GF-D8 (cell line): ENCODE results near the gene UBE2G2.

Experiments used
- DNase-seq: peaks from one replicate; lab custom pipeline; 2025; lab: John Stamatoyannopoulos, UW

UBE2G2 gene

DNA sequence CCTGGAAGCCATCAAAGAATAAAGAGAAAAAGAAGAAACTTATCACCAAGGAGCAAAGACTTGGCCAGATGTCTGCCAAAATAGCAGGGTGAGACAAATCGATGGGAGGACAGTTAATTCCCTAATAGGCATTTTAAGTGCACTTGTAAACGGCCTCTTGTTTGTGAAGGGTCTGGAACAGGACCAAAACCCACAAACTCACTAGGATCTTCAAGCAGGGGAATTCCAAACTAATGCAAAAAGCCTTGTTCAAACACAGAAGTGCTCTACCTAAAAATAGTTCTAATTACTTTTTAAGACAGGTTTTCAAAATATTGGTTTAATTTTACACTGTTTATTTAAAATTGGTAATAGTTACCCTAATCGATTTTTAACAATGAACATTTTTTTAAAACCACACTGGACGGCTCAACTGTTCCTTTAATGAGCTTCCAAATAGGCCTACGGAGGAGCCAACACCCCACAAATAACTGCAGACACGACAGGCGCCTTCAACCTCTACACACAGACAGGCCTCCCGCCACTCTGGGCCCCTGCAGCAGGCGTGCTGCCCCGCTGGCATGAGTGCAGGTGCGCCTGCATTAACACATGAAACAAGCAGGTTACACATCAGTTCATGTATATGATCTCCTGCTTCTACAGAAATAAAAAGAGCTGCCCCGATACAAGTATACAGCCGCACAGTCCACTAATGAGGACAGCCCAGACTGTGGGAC, 15.8 kb downstream of the UBE2G2 start:
- no peak for DNase-seq

DNA sequence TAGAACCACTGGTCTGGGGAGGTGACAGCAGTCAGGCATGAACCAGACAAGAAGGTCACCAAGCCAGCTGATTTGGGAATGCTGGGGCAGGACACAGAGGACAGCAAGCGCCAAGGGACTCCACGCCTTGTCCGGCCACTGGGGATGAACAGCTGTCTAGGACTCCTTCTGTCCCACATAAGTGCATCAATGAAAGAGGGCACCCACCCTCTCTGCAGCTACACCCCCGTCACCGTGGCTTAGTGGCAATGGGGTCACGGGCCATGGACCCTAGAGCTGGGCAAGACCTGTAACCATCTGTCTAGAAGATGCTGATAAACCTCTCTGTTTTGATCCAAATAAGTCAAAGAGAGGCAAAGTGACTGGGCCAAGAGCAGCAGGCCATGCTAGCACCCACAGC, 16.8 kb downstream of the UBE2G2 start:
- no peak for DNase-seq

DNA sequence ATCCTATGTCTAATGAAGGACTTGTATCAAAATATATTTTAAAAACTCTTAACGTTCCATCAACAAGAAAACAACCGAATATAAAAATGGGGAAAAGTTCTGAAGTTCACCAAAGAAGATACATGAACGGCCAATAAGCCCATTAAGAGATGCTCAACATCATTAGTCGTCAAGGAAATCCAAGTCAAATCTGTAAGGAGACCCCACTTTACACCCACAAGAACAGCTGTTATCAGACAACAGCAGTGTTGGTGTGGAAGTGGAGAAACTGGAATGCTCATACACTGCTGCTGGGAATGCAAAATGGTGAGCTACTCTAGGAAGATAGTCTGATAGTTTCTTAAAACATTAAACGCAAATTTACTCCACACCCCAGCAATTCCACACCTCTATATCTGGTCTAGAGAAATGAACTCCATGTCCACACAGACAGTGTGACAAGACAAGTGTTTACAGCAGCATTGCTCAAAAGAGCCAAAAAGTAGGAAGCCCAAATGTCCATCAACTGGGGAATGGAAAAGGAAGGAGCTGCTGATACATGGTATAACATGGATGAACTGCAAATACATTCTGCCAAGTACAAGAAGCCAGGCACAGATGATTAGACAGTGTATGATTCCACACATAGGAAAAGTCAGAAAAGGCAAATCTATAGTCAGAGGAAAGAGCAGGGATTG, 18.5 kb downstream of the UBE2G2 start:
- DNase-seq, result no peak

GRCh38 chr21:44780767-44781459, 20.7 kb downstream of the UBE2G2 start:
- DNase-seq, result no peak

GRCh38 chr21:44780137-44780502, 21.5 kb downstream of the UBE2G2 start:
- no peak for DNase-seq

DNA sequence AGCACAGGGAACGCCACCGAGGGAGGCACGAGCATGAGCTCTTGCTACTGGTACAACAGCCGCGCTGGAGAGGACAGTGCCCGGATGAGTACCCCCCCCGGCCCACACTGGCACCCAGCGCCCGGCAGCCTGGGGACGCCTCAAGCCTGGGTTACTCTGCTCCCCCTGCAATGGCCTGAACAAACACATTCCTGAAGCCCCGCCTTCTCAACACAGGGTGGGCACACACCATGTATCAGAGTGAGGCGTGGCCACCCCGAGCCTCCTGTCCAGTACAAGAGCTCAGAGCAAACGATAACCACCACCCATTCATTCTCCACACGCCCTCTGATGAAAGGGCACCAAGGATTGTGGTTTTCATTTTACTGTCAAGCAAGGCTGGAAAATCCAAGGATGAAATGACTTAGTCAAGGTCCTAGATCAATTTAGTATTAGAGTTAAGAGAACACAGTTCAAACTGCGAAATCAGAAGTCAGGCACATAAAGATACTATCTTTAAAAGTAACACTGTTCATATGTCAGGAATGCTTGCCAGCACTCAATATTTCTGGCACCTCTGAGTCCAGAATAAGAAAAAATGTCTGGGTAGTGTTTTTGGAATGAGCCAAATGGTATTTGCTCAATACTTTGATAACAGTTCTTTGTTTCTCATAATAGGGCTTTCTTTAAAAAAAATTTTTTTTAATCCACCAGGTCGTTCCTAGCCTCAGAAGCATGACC, 22.0 kb downstream of the UBE2G2 start:
- DNase-seq, result no peak

DNA sequence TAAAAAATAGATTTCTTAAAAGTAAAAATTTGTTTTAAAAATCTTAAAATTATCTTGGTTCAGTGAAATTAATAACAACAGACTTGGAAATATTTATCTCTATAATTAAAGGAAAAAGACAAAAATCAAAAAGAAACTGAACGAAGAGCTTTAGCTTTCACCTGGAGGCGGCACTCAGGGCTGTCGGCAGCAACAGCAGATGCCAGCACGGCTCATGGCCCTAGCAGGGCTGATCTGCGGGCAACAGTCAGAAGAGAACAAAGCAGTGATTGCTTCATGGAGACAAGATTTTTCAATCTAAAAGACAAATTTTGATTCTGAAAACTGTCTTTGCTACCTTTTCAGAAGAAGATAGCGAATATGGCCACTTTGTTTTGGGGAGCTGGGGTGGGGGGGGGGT, 22.6 kb downstream of the UBE2G2 start:
- DNase-seq, result no peak

GRCh38 chr21:44778499-44778911, 23.1 kb downstream of the UBE2G2 start:
- no peak for DNase-seq

DNA sequence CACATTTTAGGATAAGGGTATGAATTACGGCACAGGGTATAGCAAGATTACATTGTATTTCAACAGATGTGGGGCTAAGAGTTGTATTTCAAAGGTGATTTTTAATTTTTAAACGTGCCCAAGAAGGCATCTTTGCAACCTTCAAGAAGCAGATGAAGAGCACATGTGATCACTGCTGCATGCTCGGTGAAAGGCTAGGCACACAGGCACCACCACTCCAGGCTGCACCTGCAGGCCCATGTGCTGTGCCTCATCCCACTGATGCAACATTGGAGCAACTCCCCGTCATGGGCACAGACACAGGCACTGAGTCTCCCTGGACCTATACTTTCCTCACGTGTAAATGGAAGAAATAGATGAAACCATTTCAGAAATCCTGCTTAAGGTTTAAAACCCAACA, 23.5 kb downstream of the UBE2G2 start:
- DNase-seq, result no peak

DNA sequence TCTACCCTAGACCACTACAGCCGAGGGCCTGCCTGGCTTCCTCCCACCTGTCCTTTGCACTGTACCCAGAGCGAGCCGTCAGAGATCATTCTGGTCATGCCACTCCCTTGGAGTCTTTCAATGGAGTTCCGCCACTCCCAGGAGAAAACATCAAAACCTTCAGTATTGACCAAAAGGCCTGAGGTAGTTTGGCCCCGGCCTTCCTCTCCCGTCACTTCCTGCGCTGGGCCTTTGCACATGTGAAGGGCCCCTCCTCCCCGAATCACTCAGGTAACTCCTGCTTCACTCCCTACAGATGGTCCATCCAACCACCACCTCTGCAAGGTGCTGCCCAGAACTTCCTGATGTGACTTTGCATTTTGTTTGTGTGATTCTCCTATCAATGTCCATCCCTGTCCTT, 26.6 kb downstream of the UBE2G2 start:
- DNase-seq, result no peak

DNA sequence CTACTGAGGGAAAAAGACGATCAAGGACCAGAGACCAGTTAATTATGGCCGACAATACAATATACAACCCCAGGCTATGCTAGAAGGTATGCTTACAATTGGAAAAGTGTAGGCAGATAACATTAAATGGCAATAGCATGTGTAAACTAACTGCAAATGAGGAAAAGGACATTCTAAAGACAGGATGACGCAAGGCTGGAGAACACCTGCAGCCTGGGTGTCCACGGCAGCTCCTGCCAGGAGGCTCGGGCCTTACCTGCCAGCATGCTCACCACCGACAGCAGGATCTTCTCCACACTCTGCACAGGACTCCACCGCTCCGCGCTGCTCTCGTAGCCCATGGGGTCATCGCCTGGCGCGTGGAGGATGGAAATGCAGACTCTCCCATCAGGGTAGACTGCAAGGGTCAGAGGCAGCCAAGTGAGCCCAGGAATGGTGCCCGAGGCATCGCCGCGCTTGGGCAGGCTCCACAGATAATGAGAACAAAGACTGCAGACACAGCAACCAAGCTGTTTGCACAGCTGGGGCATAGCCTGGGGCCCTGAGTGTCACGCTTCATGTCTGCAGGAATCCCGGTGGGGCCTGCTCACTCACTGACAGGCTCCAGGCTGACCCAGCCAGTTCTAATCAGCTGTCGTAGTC, 28.2 kb downstream of the UBE2G2 start:
- DNase-seq, result no peak

GRCh38 chr21:44771896-44772525, 29.6 kb downstream of the UBE2G2 start:
- no peak for DNase-seq

GRCh38 chr21:44767834-44768831, 33.5 kb downstream of the UBE2G2 start:
- no peak for DNase-seq

DNA sequence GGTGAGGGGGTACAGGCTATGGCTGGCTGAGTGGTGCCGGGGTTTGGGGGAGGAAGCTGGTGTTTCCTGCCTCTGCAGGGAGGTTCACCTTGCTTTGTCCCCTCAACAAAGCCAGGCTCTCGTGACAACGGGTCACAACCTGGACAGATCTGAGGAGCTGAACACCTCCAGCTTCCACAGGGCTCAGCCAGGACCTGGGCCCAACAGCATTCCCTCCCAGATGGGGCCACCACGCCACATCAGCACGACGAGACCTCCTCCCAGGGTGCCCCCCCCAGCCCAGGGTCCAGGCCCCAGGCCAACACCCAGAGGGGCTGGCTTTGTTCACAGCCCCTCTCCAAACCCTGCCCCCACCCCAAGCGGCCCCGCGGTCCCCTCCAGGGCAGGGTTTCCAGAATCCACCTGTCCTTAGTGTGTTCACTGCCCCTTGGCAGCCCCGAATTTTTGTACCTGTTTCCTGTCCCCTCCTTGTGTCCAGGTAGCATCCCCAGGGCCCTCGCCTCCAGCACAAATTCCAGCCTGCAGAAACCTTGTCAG, 34.7 kb downstream of the UBE2G2 start:
- no peak for DNase-seq

DNA sequence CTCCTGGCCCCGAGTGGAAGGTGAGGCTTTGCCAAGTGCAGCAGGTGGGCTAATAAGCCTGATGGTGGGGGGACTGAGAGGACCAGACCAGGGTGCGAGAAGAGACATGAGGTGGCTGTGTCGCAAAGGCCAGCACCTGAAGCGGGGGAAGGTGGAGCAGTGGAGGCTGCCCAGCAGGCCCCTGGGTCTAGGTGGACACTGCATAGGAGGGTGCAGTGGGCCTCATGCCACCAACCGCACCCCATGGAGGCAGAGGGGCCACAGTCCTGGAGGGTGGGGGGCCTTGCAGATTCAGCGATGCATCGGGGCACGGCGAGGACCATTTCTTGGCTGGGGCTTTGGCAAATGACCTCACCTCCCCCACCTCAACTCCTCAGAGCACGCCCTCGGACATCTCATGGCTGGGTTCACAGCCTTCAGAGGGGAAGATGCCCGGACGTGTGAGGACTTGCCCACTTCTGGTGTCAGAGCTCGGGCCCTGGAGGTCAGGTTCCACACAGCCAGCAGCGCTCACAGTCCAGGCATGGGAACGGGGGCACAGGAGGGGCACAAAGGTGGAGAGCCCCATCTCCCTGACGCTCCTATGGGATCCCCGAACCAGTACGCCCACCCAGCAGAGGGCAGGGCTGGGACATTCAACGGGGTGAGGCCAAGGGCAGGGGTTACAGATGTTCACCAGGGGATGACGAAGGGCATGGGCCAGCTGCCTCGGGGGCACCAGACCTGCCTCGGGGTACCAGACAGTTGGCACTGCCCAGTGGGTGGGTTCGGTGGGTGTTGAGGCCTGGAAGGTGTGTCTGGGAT, 35.4 kb downstream of the UBE2G2 start:
- no peak for DNase-seq

DNA sequence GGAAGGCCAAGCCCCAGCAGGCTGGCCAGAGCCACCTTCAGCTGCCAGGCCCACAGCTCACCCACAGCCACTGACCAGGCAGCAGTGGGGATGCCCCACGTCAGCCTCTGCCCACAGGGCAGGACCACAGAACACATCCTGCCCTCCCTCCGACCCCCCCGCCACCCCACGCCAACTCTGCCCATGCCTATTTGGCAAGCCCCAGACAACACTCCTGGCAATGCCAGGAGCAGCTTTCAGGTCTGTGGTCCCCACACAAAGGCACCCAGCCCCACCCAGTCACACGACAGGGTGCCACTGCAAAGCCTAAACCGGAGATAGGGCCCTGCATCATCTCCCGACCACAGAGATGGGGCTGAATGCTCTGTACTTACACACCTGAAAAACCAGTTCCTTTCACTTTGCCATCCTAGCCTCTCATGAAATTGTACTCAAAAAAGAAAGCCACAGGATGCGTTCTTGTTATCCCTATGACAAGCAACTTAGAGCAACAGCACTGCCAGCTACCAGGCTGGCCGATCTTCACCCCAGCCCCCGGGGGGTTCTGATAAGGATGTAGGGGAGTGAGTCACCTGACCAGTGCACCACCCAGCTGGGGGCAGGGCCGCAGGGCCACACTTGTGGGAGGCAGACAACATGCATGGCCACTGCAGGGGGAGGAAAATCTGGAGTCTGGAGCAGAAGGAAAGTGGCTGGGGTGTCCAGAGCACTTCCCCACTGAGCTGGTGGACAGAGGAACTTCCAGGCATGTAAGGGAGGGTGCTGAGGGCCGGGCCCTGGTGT, 36.2 kb downstream of the UBE2G2 start:
- no peak for DNase-seq

DNA sequence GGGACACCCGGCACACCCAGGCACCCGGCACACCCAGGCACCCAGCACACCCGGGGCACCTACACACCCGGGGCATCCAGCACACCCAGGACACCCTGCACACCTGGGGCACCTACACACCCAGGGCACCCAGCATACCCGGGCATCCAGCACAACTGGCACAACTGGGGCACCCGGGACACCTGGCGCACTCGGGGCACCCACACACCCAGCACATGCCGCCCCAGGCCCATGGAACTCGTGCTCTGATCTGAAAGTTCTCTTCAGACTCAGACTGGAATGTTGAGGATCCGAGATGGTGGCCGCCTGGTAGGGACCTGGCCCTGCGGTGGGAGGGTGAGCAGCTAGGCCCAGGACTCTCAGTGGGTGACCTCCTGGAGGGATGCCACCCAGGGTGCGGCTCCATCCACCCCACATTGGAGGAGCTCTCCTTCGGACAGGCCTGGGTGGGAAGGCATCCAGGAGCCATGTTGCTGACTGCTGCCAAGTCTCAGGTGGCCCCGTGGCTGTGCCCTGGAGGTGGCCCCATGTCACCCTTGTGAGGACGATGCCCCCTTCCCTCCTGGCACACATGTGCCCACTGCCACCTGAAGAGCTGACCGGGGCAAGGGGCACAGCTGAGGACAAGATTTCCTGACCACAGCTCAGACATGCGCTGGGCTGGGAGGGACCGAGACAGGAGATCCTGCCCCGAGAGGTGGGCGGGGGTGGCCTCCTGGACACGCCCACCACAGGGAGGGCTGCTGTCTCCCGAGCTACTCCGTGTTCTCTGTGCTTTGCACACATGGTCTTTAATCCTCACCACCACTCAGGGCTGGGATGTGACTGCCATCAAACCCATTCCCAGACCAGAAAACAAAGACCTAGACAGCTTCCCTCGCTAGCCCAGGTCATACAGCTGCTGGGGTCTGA, 37.0 kb downstream of the UBE2G2 start:
- DNase-seq, result no peak
